NCI-H2107 treated with DMSO at 0.1 percent for 48 hours (cell line): ENCODE data around the gene FGFRL1.

Experiments used
- DNase-seq: peaks from one replicate; lab custom pipeline; 2025; ENCODE audit not compliant: unreplicated experiment; lab: John Stamatoyannopoulos, UW

Gene FGFRL1

GRCh38 chr4:1062419-1062818 is 51.0 kb downstream of the FGFRL1 start:
- DNase-seq: no peak

GRCh38 chr4:1065732-1066131 is 54.3 kb downstream of the FGFRL1 start:
- DNase-seq: no peak

- no peak for DNase-seq
Observed at GRCh38 chr4:1069394-1069793, 58.0 kb downstream of the FGFRL1 start.

GRCh38 chr4:1072830-1073446 is 61.5 kb downstream of the FGFRL1 start:
- DNase-seq: no peak

- DNase-seq: no peak
Observed at GRCh38 chr4:1074077-1074476, 62.7 kb downstream of the FGFRL1 start.

GRCh38 chr4:1075225-1075624 is 63.8 kb downstream of the FGFRL1 start:
- no peak for DNase-seq

GRCh38 chr4:1075809-1076699 is 64.6 kb downstream of the FGFRL1 start:
- DNase-seq: no peak
